Suprapubic skin (tissue), 4 donors: Measurements from ENCODE around the gene DHX16. TPM values are rescaled to one million over a fixed set of nuclear protein-coding genes. Genes with fewer than 3 reads are reported as not detected.
A peak's percentile ranks its signal among the peaks of the same experiment; 100 is the strongest.

Source experiments
- DNase-seq, 2 donors: peaks; one replicate each; pipeline ENCODE4 v3.0.0-alpha.2; 2019; ENCODE audit warnings: low spot score in 2 of 2
- H3K27ac ChIP-seq: fragments of 200-600 bp; sonication (generic); one replicate; pipeline ENCODE4 v1.5.1; 2019
- H3K27me3 ChIP-seq: fragments of 200-600 bp; sonication (generic); one replicate; pipeline ENCODE4 v1.5.1; 2019
- H3K36me3 ChIP-seq: fragments of 200-600 bp; sonication (generic); one replicate; pipeline ENCODE4 v1.5.1; 2019
- H3K4me1 ChIP-seq: fragments of 200-600 bp; sonication (generic); one replicate; pipeline ENCODE4 v1.5.1; 2019
- H3K4me3 ChIP-seq: fragments of 200-600 bp; sonication (generic); one replicate; pipeline ENCODE4 v1.5.1; 2019; ENCODE audit warnings: mild to moderate bottlenecking
- H3K9me3 ChIP-seq: fragments of 200-600 bp; sonication (generic); one replicate; pipeline ENCODE4 v1.5.1; 2019
- CTCF ChIP-seq, 2 donors: fragments of 200-600 bp in 1 of 2; fragments of 450-650 bp in 1 of 2; sonication (generic) in 1 of 2; IDR thresholded peaks; one replicate each; pipeline ENCODE4 v1.5.1; 2016 to 2019; ENCODE audit warnings: antibody characterized with exemption in 2 of 2, mild to moderate bottlenecking in 1 of 2, moderate library complexity in 1 of 2
- EP300 ChIP-seq: sonication (generic); formaldehyde crosslinking; IDR thresholded peaks from one replicate; pipeline ENCODE4 v1.6.1; 2017; ENCODE audit warnings: antibody characterized with exemption
- POLR2A ChIP-seq, 2 donors: fragments of 450-650 bp; IDR thresholded peaks; one replicate each; pipeline ENCODE4 v1.6.1; 2017; ENCODE audit warnings: antibody characterized with exemption in 2 of 2, mild to moderate bottlenecking in 2 of 2, moderate library complexity in 2 of 2
- POLR2AphosphoS5 ChIP-seq, 3 donors: sonication (generic); formaldehyde crosslinking; IDR thresholded peaks; one replicate each; pipeline ENCODE4 v1.6.1; 2017; ENCODE audit warnings: antibody characterized with exemption in 3 of 3
- WGBS: methylation state at CpG from one replicate; pipeline ENCODE4 v1.1.5; 2018; 5-methylcytosine and 5-hydroxymethylcytosine counted together
- total RNA-seq, 4 donors: library from RNA; depleted of rRNA; stranded (reverse); fragments of >200 nt; gene quantifications; one replicate each; pipeline ENCODE4 v1.1.0, GENCODE V29; 2016

DHX16 gene
- total RNA-seq, 4 donors from 2014 or later: 24.3 to 48.5 (median 33.7) TPM

GRCh38 chr6:30681766-30682142 is 8.9 kb upstream of the DHX16 start:
- 30% methylated on average over 4 of the region's 4 CpGs for WGBS

GRCh38 chr6:30679765-30680535 is 7.1 kb upstream of the DHX16 start:
- H3K36me3 ChIP-seq: peaks cover 31% of the 10 kb centered on the region
- peak overlapping the region; percentile 68 for H3K4me3 ChIP-seq
- no peaks in the 10 kb centered on the region for H3K9me3 ChIP-seq
- H3K27ac ChIP-seq: peak overlapping the region; percentile 16
- TF ChIP-seq EP300: no peak
- no peak for TF ChIP-seq CTCF (IDR thresholded peaks at IDR 0.05)
- no peak for TF ChIP-seq POLR2A (IDR thresholded peaks at IDR 0.05)
- TF ChIP-seq POLR2AphosphoS5 (IDR thresholded peaks at IDR 0.05): no peak
- peaks cover 61% of the 10 kb centered on the region for H3K4me1 ChIP-seq
- H3K27me3 ChIP-seq: no peaks in the 10 kb centered on the region
- no peak for DNase-seq
- WGBS: 56% methylated on average over 7 of the region's 7 CpGs

More at GRCh38 chr6:30681766-30682142, 8.9 kb upstream of the DHX16 start:
- no peak for DNase-seq
- Histone ChIP-seq H3K9me3 (no peaks in the 10 kb centered on the region), H3K27me3 (no peaks in the 10 kb centered on the region), H3K4me1 (peaks cover 71% of the 10 kb centered on the region), H3K4me3 (peak overlapping the region; percentile 68), H3K36me3 (peaks cover 21% of the 10 kb centered on the region), H3K27ac (peak overlapping the region; percentile 98)
- TF ChIP-seq EP300 (no peak), POLR2AphosphoS5 (IDR thresholded peaks at IDR 0.05) (no peak), POLR2A (IDR thresholded peaks at IDR 0.05) (no peak), CTCF (IDR thresholded peaks at IDR 0.05) (no peak)

GRCh38 chr6:30678964-30679726 is 6.3 kb upstream of the DHX16 start:
- 10% methylated on average over 23 of the region's 31 CpGs for WGBS
- Histone ChIP-seq H3K4me3 (peak overlapping the region; percentile 68), H3K27me3 (no peaks in the 10 kb centered on the region), H3K27ac (no peak overlapping the region), H3K36me3 (peaks cover 31% of the 10 kb centered on the region), H3K4me1 (peaks cover 53% of the 10 kb centered on the region), H3K9me3 (no peaks in the 10 kb centered on the region)
- TF ChIP-seq POLR2AphosphoS5 (IDR thresholded peaks at IDR 0.05) (peak in 2 of 3 donors; percentile 50 to 67), EP300 (no peak), CTCF (IDR thresholded peaks at IDR 0.05) (peak; percentile 93 to 96), POLR2A (IDR thresholded peaks at IDR 0.05) (no peak)
- peak; percentile 91 to 94 for DNase-seq

GRCh38 chr6:30676660-30677285 is 4.0 kb upstream of the DHX16 start:
- no peak for DNase-seq
- 81% methylated on average over 9 of the region's 10 CpGs for WGBS
- TF ChIP-seq POLR2AphosphoS5 (IDR thresholded peaks at IDR 0.05) (no peak), CTCF (IDR thresholded peaks at IDR 0.05) (no peak), POLR2A (IDR thresholded peaks at IDR 0.05) (no peak), EP300 (no peak)
- H3K9me3 ChIP-seq: no peaks in the 10 kb centered on the region
- H3K4me1 ChIP-seq: peaks cover 41% of the 10 kb centered on the region
- H3K27ac ChIP-seq: no peak overlapping the region
- H3K27me3 ChIP-seq: no peaks in the 10 kb centered on the region
- peaks cover 31% of the 10 kb centered on the region for H3K36me3 ChIP-seq
- no peak overlapping the region for H3K4me3 ChIP-seq
